Measurements from ENCODE around the gene STK35.

Gene STK35

GRCh38 chr20:2101057-2101864 lies at the start of gene STK35:
TSS of gene STK35 (plus strand) at chr20:2101827. CDS start at chr20:2101882, 55 bp downstream.
- peak; percentile 59 for DNase-seq (ENCODE audit: low read depth)
- TF ChIP-seq CTCF (IDR thresholded peaks at IDR 0.05; ENCODE audit: low read length, missing control alignments), result no peak
- peak within 1 kb of the TSS; percentile 91 for H3K4me3 ChIP-seq (replicated peaks; ENCODE audit: low read depth, low read length)

- H3K4me3 ChIP-seq (replicated peaks; ENCODE audit: low read depth, low read length), result no peak overlapping the region
- TF ChIP-seq CTCF (IDR thresholded peaks at IDR 0.05; ENCODE audit: low read length, missing control alignments), result no peak
- DNase-seq (ENCODE audit: low read depth), result no peak
Measured at GRCh38 chr20:2051946-2052345, 49.7 kb upstream of the STK35 start.

GRCh38 chr20:2052741-2053140 lies 48.9 kb upstream of the STK35 start:
- no peak overlapping the region for H3K4me3 ChIP-seq (replicated peaks; ENCODE audit: low read depth, low read length)
- DNase-seq (ENCODE audit: low read depth), result no peak
- no peak for TF ChIP-seq CTCF (IDR thresholded peaks at IDR 0.05; ENCODE audit: low read length, missing control alignments)

GRCh38 chr20:2053615-2054014 lies 48.0 kb upstream of the STK35 start:
- TF ChIP-seq CTCF (IDR thresholded peaks at IDR 0.05; ENCODE audit: low read length, missing control alignments), result no peak
- no peak for DNase-seq (ENCODE audit: low read depth)
- no peak overlapping the region for H3K4me3 ChIP-seq (replicated peaks; ENCODE audit: low read depth, low read length)

GRCh38 chr20:2054911-2055310 lies 46.7 kb upstream of the STK35 start:
- TF ChIP-seq CTCF (IDR thresholded peaks at IDR 0.05; ENCODE audit: low read length, missing control alignments), result no peak
- no peak overlapping the region for H3K4me3 ChIP-seq (replicated peaks; ENCODE audit: low read depth, low read length)
- no peak for DNase-seq (ENCODE audit: low read depth)

- DNase-seq (ENCODE audit: low read depth), result no peak
- no peak for TF ChIP-seq CTCF (IDR thresholded peaks at IDR 0.05; ENCODE audit: low read length, missing control alignments)
Measured at GRCh38 chr20:2059411-2059810, 42.2 kb upstream of the STK35 start.

GRCh38 chr20:2065099-2065498 lies 36.5 kb upstream of the STK35 start:
- DNase-seq (ENCODE audit: low read depth), result no peak

More at GRCh38 chr20:2059411-2059810, 42.2 kb upstream of the STK35 start:
- no peak overlapping the region for H3K4me3 ChIP-seq (replicated peaks; ENCODE audit: low read depth, low read length)

More at GRCh38 chr20:2065099-2065498, 36.5 kb upstream of the STK35 start:
- H3K4me3 ChIP-seq (replicated peaks; ENCODE audit: low read depth, low read length), result no peak overlapping the region
- no peak for TF ChIP-seq CTCF (IDR thresholded peaks at IDR 0.05; ENCODE audit: low read length, missing control alignments)

Data from fibroblast of pulmonary artery (primary cell).